Measurements from ENCODE around the gene RTN4.

RTN4 gene

DNA sequence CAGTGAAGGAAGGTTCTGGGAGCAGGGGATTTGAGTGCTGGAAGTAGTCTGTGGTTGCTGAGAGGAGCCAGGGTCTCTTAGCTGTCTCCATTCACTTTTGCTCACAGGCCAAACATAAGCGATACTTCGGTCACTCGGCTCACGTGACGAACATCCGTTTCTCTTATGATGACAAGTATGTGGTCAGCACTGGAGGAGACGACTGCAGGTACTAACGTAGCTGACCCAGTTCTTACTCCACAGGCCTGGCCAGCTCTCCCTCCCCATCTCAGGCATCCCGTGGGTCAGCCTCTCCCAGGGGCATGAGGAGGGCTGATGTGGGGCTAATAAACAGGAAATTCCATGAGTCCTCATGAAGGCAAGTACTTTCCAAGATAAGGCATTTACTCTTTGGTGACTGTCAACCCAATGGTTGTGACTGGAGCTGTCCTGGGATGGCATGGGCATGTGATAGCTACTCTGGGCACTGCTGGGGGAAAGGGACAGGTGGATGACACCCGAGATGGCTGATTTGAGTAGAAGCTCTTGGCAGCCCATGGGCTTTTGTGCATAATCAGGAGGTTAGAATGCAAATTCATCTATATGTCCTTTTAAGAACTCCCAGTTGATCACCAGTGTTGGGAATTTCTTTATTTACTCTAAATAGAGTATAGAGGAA is 81.6 kb downstream of the RTN4 start:
- no peak for DNase-seq

DNA sequence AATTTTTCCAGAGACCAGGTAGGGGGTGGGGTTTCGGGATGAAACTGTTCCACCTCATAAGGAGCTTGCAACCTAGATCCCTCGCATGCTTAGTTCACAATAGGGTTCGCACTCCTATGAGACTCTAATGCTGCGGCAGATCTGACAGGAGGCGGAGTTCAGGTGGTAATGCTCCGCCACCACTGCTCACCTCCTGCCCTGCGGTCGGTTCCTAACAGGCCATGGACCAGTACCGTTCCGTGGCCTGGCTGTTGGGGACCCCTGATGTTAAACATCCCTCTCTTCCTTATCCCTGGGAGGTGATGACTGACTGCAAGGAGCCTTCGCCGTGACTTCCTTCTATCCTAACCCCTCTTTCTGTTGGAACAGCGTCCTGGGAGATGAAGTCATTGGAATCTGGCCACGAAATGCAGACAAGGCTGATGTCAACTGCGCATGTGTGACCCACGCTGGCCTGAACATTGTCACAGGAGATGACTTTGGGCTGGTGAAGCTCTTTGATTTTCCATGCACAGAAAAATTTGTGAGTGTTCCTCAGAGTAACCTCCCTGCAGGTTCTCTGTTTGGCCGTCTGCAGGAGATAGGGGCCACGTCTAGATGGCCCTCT is 82.4 kb downstream of the RTN4 start:
- no peak for DNase-seq

DNA sequence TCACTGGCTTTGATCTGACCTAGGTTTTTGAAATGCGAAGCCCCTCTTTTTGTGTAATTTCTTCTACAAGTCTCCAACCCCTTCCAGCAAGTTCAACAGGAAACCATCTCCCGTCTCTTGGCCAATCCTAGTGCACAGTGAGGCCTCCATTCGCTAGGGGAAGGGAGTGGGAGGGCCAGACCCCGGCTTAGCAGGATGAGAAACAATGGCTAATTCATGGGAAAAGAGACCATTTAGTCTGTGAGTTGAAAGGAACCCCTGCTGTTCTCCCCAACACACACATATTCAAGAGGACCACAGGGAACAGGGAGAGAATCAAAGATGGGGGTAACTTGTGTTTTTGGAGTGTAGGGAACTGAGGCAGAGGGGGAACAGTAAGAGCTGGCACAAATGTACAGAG is 83.0 kb downstream of the RTN4 start:
- no peak for DNase-seq

DNA sequence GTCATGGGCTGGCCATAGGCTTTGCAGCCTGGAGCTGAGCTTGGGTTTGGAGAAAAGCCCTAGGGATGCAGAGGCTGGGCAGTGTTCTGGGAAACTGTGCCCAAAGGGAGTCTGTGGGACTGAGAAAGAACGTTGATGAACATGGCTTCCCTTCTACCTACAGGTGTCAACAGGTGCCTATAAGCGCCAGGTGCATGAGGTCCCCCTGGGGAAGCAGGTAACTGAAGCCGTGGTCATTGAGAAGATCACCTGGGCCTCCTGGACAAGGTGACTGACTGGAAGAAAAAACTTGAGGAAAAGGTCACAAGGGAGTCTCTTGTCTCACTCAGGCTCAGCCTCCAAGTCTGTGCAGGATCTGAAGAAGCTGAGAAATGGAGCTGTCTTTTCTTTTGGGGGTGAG is 83.4 kb downstream of the RTN4 start:
- DNase-seq: no peak

DNA sequence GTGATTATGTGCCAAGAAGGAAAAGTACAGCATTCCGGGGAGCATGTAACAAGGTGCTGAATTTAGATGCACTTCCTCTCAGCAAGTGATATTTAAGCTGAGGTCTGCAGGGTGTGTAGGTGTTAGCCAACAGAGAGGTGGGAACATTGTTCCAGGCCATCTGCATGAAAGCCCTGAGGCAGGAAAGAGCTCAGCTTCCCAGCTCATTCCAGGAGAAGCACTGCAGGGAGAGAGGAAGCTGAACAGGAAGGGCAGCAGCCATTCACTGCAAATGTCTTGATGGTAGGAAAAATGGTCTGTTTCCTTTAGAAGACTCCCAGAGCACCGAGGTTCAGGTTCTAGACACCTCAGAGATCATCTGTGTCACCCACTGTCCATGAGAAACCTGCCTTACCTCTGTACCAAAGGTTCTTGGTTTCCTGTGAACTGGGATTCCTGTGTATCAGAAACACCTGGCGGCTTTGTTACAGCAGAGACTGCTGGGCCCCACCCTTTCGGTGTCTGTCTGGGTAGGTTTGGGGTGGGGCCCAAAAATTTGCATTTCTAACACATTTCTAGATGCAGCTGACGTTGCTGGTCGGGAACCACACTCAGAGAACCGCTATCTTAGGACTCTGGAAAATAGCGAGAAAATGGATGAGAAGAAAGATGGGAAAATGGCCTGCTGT is 84.0 kb downstream of the RTN4 start:
- no peak for DNase-seq

DNA sequence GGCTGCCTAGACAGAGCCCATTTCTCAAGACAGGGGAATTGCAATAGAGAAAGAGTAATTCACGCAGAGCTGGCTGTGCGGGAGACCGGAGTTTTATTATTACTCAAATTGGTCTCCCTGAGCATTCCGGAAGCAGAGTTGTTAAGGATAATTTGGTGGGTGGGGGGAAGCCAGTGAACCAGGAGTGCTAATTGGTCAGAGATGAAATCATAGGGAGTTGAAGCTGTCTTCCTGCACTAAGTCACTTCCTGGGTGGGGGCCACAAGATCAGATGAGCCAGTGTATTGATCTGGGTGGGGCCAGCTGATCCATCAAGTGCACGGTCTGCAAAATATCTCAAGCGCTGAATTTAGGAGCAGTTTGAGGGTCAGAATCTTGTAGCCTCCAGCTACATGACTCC is 84.8 kb downstream of the RTN4 start:
- no peak for DNase-seq

DNA sequence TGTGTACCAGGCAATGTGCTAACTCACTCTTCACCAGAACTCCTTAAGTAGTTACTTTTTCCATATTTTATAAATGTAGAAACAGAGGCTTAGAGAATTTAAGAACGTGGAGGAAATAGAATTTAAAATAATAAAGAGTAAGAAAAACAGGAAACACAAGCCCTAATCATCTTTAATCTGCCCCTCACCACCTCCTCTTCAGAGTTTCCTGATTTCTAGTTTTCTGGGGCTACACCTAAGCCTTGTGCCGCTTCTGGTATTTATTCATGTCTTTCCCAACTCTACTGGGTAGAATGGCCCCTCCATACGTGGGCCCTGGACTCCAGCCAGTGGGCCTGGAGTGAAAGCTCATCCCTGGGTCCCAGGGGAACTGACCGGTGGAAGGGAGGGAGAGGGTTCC is 85.4 kb downstream of the RTN4 start:
- DNase-seq: no peak

DNA sequence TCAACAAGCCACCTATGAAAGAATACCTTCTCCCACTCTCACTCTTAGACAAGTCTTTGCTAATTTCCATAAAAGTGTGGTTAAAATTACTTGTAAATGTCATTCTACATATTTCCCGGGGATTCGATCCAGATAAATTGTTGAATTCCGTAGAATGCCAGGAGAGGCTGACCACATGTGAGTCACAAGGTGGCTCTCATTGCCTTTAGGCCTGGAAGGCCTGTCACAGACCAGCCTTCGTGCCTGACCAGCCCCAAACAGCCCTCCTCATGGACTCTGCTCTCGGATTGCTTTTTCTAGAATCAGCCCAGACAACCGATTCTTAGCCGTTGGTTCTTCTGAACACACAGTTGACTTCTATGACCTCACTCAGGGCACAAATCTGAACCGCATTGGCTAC is 86.0 kb downstream of the RTN4 start:
- DNase-seq: no peak

DNA sequence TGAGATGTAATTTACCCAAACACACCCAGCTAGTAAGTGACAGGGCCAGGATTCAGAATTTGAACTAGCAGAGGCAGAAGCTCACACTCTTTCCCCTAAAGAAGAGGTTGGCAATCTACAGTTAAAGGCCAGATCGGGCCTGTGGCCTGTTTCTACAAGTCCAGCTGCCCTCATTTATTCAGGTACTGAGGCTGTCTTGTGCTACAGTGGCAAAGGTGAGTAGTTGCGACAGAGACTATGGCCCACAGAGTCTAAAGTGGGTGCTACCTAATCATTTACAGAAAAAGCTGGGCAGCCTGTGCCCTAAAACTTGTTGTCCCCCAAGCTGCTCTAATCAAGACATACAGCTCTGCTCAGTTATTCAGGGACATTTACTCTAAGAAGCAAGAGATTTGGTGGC is 86.8 kb downstream of the RTN4 start:
- DNase-seq: no peak

DNA sequence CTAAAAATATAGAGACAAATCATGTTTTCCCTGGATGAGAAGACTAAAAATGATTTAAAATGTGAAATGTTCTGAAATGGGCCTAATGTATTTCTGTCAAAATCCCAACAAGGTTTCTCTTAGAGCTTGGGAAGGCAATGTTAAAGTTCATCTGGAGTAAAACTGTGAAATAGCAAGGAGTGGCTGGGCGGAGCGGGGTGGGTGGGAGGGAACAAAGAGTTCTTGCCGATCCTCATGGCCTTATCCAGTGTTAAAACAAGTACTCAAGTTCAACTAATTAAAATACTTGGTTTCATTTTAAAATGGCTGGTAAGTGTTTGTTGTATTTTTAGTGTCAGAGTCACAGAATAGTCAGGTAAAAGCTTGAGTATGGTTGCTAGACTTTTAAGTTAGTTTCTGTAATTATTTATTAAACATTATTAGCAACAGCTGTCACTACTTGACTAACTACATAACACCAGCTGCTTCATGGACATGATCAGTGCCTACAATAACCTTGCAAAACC is 87.3 kb downstream of the RTN4 start:
- DNase-seq: no peak

DNA sequence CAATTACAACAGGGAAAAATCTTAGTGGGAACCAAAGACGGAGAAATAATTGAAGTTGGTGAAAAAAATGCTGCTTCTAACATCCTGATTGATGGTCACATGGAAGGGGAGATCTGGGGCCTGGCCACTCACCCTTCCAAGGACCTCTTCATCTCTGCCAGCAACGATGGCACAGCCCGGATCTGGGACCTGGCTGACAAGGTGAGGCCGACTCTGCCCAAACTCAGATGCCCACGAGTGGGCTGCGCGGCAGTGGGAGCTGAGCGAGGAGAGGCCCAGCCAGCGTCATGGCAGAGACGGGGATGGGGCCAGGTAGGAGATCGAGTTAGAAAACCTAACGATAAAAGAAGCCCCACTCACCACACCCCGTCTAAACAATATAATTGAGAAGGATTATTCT is 87.7 kb downstream of the RTN4 start:
- no peak for DNase-seq

DNA sequence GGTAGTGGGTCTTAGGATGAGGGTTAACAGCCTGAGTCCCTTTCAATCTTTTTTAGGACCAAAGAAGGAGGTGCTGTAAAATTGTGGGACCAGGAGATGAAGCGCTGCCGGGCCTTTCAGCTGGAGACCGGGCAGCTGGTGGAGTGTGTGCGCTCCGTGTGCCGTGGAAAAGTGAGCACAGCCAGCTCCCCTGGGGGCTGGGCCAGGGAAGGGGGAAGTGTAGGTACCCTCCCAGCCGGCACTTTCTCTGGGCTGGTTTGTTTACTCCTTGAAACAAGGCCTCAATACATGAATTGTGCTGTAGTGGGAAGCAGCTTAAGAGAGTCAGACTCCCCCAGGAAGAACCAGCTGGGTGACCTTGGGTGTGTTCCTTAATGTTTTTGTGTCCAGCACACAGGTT is 90.1 kb downstream of the RTN4 start:
- no peak for DNase-seq

DNA sequence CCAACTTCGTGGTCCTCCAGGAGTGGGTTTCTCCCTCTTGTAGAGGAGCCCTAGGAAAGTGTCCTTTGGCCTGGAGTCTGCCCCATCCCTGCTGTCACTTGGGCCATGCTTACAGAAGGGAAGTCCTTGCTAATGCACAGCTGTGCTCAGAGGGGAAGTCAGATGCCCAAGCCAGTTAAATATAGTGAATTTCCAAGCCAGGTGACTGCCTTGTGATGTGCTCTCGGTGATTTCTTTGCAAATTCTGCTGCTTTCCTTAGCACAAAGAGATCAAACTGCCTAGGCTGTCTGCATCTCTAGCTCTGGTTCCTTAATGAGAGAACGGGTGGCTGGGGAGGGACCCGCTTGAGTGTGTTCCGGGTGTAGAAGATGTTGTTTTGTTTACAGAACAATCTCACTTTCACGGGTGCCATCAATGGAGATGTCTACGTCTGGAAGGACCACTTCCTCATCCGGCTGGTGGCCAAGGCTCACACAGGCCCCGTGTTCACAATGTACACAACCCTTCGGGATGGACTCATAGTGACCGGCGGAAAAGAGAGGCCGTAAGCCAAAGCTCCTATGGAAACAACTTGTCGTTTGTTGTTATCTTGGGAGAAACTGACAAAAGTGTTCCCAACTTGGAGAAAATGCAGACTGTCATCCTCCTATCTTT is 91.4 kb downstream of the RTN4 start:
- no peak for DNase-seq

DNA sequence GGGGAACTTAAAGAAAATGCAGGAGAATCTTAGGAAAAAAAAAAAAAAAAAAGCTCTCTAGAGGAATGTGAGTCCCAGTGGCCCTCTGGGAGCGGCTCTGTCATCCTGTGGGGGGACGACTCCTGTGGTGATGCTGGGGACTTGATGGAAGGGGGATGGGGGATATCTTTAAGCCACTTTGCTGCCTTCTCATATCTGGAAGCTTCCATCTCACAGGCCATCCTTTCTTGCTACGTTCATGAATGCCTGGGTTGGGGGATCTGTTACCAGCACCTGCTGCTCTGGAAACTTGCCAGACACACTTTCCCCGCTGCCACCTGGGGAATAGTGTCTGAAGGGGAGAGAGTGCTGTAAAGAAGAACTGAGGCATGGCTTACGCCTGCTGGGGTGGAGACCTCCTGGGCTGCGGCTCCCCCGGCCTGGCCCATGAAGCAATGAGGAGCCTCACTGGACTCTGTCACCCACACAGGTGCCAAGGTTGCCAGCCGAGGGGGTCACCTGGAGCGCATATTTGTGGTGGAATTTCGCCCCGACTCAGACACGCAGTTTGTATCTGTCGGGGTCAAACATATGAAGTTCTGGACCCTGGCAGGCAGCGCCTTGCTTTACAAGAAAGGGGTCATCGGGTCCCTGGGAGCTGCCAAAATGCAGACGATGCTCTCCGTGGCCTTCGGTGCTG is 92.8 kb downstream of the RTN4 start:
- no peak for DNase-seq

DNA sequence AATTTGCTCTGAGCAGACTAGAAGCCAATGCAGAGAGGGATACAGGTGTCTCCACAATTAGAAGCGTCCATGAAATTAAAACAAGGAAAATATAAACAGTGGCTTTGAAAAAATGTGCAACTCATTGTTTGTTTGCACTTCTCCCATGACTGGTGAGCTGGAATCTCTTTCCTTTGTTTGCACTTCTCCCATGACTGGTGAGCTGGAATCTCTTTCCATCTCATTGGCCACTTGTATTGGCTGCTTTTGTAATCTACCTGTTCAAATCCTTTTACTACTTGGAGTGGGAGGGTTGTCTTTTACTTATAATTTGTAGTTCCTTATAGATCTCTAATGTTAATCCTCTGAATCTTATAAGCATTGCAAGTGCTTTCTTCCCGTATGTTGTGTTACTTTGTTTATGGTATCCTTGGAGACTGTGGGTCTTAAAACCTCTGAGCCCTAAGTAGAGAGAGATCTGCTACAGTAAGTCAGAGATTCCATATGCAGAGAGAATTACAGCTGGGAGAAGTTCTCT is 94.1 kb downstream of the RTN4 start:
- peak; percentile 11 for DNase-seq

DNA sequence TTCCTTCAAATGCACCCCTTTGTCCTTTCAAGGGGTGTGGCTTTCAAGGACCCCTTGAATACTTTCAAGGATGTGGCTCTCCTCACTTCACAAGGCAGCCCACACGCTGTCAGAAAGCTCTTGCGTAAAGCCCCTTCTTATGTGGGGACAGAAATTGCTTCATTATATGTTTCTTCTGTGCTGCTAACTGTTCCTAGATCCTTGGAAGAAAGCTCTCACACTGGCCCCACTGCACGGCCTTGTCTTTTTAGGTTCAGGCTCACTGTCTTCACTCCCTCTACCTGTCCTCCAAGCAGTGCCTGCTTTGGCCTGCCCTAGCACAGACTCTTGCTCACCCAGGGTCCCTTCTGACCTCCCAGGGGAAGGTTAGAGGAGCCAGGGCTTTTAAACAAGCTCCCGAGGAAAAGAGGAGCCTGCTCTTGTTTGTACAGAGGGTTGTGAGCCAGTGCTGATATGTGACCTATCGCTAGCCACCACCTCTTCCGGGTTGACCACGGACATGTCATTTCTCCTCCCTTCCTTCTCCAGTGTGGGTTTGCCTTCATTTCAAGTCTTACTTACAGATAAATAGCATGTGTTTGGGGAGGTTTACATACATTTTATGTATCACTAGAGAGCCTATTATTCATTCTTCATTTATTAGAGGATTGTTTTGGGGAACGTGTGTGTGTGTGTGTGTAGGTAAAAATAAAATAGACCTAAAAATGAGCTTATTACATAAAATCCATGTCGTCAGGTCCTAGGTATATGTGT is 94.7 kb downstream of the RTN4 start:
- no peak for DNase-seq

DNA sequence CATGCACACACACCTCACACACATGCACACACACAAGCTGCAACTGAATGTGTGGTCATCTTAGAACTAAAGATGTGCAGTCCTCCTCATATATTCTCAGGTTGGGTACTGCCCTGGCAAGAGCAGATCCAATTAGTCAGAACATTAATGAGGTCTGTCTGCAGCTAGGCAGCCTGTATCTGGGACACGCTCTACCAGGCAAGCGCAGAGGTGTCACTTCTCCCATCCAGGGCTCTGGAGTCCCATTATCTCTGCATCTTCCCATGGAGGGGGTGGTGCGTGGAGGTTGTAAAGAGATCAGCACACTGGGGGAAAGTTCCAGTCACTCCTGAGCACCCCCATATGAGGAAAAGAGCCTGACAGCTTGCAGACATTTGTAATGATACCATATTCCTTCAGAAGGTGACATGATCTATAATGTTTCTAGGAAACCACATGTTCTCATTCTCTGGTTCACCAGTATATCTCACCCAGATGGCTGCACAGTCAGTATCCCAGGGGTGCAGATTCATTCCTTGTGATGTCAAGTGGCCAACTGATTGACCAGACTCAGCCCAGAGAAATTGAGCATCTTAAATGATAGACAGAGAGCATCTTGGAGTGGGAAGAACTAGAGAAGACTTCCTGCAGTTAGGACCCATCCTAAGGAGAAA is 95.4 kb downstream of the RTN4 start:
- no peak for DNase-seq

DNA sequence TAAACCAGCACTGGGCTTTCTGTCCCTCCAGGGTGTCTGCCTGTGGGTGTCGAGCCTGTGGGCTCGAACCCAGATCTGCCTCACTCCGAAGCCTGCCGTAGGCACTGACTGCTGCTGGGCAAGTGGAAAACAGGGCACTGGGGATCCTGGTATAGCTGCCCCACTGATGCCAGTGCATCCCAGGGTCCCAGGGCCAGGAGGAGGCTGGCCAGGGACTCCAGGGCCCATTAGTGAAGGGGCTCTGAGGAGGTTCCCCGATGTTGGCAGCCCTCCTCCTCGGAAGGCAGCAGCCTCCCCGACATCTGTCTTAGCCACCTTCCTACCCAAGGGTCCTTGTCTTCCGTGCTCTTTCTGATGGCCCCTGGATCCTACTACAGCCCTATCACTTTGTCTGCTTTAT is 96.1 kb downstream of the RTN4 start:
- no peak for DNase-seq

DNA sequence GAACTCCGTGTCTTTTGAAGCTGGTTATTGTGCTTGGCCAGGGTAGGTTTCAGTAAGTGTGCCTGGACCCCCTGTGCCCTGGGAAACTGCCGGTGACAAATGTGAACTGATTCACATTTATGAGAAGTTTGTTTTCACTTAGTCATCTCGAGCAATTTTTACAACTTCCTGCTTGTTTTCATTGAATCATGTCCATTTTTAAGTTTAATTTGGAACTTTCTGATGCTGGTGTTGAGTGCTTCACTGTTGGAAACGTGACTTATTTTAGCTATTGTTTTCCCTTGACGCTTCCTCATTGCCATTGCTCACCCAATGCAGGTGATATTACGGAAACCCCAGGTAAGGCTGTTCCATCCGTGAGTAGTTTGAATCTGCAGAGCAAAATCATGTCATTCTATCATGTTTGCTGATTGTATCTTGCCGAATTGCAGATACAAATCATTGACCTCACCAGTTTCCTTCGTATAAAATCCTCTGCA is 97.2 kb downstream of the RTN4 start:
- no peak for DNase-seq

DNA sequence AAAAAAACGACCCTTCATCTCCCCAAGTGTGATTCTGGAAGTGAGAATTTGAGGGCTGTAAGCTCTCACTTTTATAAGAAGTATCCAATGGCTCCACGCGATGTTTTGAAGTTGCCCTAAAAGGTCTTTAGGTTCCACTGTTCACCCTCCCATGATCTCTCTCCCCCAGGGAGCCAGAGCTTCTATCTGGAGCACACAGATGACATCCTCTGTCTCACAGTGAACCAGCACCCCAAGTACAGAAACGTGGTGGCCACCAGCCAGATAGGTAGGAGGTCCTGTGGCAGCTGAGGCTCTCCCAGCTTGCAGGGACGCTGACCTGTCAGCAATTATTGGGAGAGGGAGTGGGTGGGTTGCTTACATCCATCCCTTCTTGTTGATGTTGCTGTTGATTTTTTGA is 97.8 kb downstream of the RTN4 start:
- no peak for DNase-seq

DNA sequence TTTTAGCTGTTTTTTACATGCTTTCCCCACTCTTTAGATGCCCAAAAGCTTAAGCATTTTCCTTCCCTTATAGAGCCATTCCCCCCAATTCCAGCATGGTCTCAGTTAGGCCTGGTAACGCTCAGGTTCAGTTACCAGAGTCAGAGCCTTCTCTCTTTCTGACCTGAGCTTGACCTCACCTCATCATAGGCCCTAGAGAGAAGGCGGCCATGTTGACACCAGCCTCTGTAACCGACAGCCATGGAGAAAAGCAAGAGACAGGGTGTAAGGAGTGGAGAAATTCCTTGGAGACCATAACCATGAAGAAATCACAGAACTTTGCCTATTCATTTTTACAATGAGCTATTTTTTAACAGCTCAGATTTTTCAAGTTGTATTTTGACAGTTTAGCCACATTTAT is 99.4 kb downstream of the RTN4 start:
- no peak for DNase-seq

DNA sequence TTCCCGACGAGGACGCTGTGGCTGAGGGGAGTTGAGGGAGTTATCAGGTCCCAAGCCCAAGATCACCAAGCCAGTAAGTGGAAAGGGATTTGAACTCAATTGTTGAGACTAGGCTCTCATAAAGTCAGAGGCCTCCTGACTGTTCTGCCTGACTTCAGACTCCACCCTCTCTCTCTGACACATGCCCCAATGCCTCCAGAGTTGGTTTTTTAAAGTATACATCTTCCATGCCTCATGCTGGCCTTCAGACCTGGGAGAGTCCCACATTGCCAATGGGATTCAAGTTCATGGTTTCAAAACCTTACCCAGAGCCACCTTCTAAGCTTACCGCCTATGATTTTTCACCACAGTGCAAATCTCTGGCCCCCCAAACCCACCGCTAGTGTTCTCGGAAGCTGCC is 100.8 kb downstream of the RTN4 start:
- DNase-seq: no peak
